Neural cell (in vitro differentiated cells): ENCODE data around the gene HLCS.
"Not testable (repeated sequence)": the region's sequence is repeated elsewhere in the genome, so short reads cannot be mapped to it uniquely, and the experiment has no call there.

Source experiments
- CTCF ChIP-seq: fragments of 450-650 bp; IDR thresholded peaks from 2 replicates; pipeline ENCODE4 v1.5.1; 2014; ENCODE audit warnings: antibody characterized with exemption, mild to moderate bottlenecking, moderate library complexity; ENCODE audit not compliant: poor library complexity, severe bottlenecking
- EP300 ChIP-seq: fragments of 450-650 bp; conservative IDR thresholded peaks from 2 replicates; pipeline ENCODE4 v1.6.1; 2014; ENCODE audit warnings: antibody characterized with exemption, mild to moderate bottlenecking, moderate library complexity; ENCODE audit not compliant: poor library complexity, severe bottlenecking
- EZH2 ChIP-seq: fragments of 200-600, 300-800 bp; shearing (Covaris generic), sonication (generic); IDR thresholded peaks from 2 replicates; pipeline ENCODE4 v1.6.1; 2014; ENCODE audit warnings: antibody characterized with exemption, low read length, borderline replicate concordance, mild to moderate bottlenecking; ENCODE audit not compliant: insufficient read depth, poor library complexity, severe bottlenecking
- MXI1 ChIP-seq: fragments of 450-650 bp; conservative IDR thresholded peaks from 2 replicates; pipeline ENCODE4 v1.6.1; 2014; ENCODE audit warnings: antibody characterized with exemption, mild to moderate bottlenecking; ENCODE audit not compliant: poor library complexity, severe bottlenecking
- POLR2AphosphoS5 ChIP-seq: IDR thresholded peaks from 2 replicates; pipeline ENCODE4 v1.6.1; 2012
- RAD21 ChIP-seq: fragments of 450-650 bp; conservative IDR thresholded peaks from 2 replicates; pipeline ENCODE4 v1.6.1; 2014; ENCODE audit warnings: antibody characterized with exemption, mild to moderate bottlenecking, moderate library complexity
- REST ChIP-seq: IDR thresholded peaks from 2 replicates; pipeline ENCODE4 v1.6.1; 2012; ENCODE audit warnings: borderline replicate concordance
- SMC3 ChIP-seq: fragments of 450-650 bp; conservative IDR thresholded peaks from 2 replicates; pipeline ENCODE4 v1.6.1; 2014; ENCODE audit warnings: antibody characterized with exemption, mild to moderate bottlenecking, moderate library complexity; ENCODE audit not compliant: poor library complexity
- TAF1 ChIP-seq: IDR thresholded peaks from 2 replicates; pipeline ENCODE4 v1.6.1; 2012; ENCODE audit warnings: low read depth

DNA sequence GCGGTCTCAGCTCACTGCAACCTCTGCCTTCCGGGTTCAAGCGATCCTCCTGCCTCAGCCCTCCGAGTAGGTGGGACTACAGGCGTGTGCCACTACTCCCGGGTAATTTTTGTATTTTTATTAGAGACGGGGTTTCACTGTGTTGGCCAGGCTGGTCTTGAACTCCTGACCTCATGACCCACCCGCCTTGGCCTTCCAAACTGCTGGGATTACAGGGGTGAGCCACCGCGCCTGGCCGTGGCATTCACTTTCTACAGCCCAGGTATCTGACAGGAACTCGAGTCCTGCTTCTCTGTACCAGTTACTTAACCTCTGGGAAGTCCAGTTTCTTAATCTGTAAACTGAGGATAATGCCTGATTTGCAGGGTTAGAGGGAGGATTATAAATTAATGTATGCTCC, 36.4 kb upstream of the HLCS start:
- not testable (repeated sequence) for TF ChIP-seq EZH2, CTCF, RAD21, REST, POLR2AphosphoS5, TAF1, MXI1, EP300, SMC3
